ENCODE data around the gene MTARC1.

DNA sequence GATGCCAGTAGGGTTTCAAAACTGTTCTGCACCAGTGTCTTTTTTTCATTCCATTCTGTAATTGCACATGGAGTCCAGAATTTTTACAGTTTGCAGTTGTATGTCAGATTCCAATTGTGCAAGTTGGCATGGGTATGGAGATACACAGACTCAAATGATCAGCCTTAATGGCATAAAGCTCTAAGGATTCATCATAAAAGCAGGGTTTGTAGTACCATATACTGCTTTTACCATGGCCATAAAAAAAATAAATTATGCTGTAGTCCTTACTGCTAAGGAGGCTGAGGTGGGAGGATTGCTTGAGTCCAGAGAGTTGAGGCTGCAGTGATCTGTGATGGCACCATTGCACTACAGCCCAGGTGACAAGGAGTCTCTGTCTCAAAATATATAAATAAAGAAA is 10.3 kb downstream of the MTARC1 start:
- TF ChIP-seq POLR2A (IDR thresholded peaks at IDR 0.05; ENCODE audit: borderline replicate concordance, extremely low read depth, insufficient read depth, insufficient read length) (no peak), EZH2phosphoT487 (IDR thresholded peaks at IDR 0.05; ENCODE audit: borderline replicate concordance) (no peak), SRF (IDR thresholded peaks at IDR 0.05; ENCODE audit: low read depth) (no peak)
